Measurements from ENCODE around the gene MAGI2. TPM values are rescaled to one million over a fixed set of nuclear protein-coding genes. Genes with fewer than 3 reads are reported as not detected.

The MAGI2 gene
- total and polyA plus RNA-seq, 2 of the 13 experiments (the other 11 are each of a cell fraction or from before 2014, with no cell fraction given), result 1.5 to 3.8 TPM

- CTCF ChIA-PET (ENCODE audit: low intra/inter-chr PET ratio, low total read pairs), result no interaction called here
Observed at GRCh38 chr7:79063019-79063698, 390.3 kb downstream of the MAGI2 start.

DNA sequence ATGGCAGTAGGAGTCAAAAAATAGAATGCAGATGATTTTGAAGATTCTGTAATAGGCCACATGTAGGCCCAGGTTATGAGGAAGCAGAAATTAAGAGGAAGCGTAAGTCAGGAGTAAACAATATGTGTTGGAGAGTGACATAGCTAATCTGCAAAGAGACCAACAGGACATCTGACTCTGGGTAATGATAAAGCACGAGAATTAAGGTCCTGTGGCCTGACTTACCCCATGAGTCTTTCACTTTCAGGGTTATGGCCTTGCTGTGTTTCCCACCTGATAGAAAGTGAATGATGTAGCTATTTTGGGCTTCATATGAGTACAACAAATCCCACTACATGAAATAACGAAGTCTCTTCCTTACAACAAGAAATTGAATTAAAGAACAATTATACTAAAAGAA, 393.0 kb downstream of the MAGI2 start:
- Histone ChIP-seq H3K4me2 (ENCODE audit: low read depth, low read length) (no peak overlapping the region), H3K4me1 (ENCODE audit: insufficient read depth, low read length) (peaks cover 15% of the 10 kb centered on the region), H3K27ac (ENCODE audit: extremely low read length, insufficient read depth, low read length) (no peak overlapping the region), H2AFZ (ENCODE audit: low read length) (no peak overlapping the region), H3K79me2 (ENCODE audit: insufficient read depth, low read length) (no peaks in the 10 kb centered on the region), H3K36me3 (replicated peaks in 1 of 2; ENCODE audit: control insufficient read depth in 1 of 2, insufficient read depth in 2 of 2, low read length in 2 of 2) (no peaks in the 10 kb centered on the region), H3K4me3 (replicated peaks in 1 of 3; ENCODE audit: insufficient read depth in 1 of 3, low read depth in 2 of 3, low read length in 3 of 3) (no peak overlapping the region), H3K9me3 (ENCODE audit: low read length) (no peaks in the 10 kb centered on the region), H3K9ac (ENCODE audit: insufficient read depth, low read depth, low read length) (no peak overlapping the region), H3K27me3 (ENCODE audit: control insufficient read depth in 1 of 2, insufficient read depth in 2 of 2, low read length in 2 of 2) (no peaks in the 10 kb centered on the region), H4K20me1 (ENCODE audit: insufficient read depth, low read length) (no peaks in the 10 kb centered on the region)
- FAIRE-seq (no peak), ATAC-seq (no peak), DNase-seq (ENCODE audit: low spot score) (no peak)
- in situ Hi-C loops (cut with HindIII; ENCODE audit: extremely low pct_ligation_motif_present, low pct_unique_long_range_greater_than_20kb) (no loop called here), intact Hi-C loops (cut with micrococcal nuclease; ENCODE audit: unreplicated experiment) (no loop called here)
- no TSS peak for BruUV-seq (replicated peaks)
- 52% methylated on average over 3 of the region's 3 CpGs for WGBS (ENCODE audit: low lambda C conversion rate)
- ChIA-PET POLR2A (no interaction called here), CTCF (ENCODE audit: low intra/inter-chr PET ratio, low total read pairs) (no interaction called here)
- TF ChIP-seq MATR3 (CRISPR knock-in tag; IDR thresholded peaks at IDR 0.05), result no peak
- TF ChIP-seq ZNF674 (CRISPR knock-in tag; IDR thresholded peaks at IDR 0.05; ENCODE audit: low read depth), result no peak
- TF ChIP-seq IKZF4 (CRISPR knock-in tag; IDR thresholded peaks at IDR 0.05; ENCODE audit: borderline replicate concordance, low read depth, not compliant biosample characterization), result no peak
- TF ChIP-seq, protein P1, sequence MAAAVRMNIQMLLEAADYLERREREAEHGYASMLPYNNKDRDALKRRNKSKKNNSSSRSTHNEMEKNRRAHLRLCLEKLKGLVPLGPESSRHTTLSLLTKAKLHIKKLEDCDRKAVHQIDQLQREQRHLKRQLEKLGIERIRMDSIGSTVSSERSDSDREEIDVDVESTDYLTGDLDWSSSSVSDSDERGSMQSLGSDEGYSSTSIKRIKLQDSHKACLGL (CRISPR knock-in tag; IDR thresholded peaks at IDR 0.05), result no peak
- no peak for TF ChIP-seq KLF13 (CRISPR knock-in tag; IDR thresholded peaks at IDR 0.05)
- TF ChIP-seq GATAD2A (CRISPR knock-in tag; IDR thresholded peaks at IDR 0.05), result no peak
- no peak for TF ChIP-seq KAT7 (CRISPR knock-in tag; IDR thresholded peaks at IDR 0.05; ENCODE audit: borderline replicate concordance)
- TF ChIP-seq GPN1 (CRISPR knock-in tag; IDR thresholded peaks at IDR 0.05; ENCODE audit: borderline replicate concordance), result no peak
- no peak for TF ChIP-seq AGO2 (optimal IDR thresholded peaks at IDR 0.05; ENCODE audit: low read depth, low read length)
- TF ChIP-seq HNRNPL (IDR thresholded peaks at IDR 0.05; ENCODE audit: low read depth, low read length), result no peak
- no peak for TF ChIP-seq ZNF329 (CRISPR knock-in tag; IDR thresholded peaks at IDR 0.05; ENCODE audit: low read depth)
- no peak for TF ChIP-seq ZNF616 (CRISPR knock-in tag; IDR thresholded peaks at IDR 0.05; ENCODE audit: low read depth)
- no peak for TF ChIP-seq ZNF780A (CRISPR knock-in tag; IDR thresholded peaks at IDR 0.05)
- no peak for TF ChIP-seq TAF1 (CRISPR knock-in tag; IDR thresholded peaks at IDR 0.05)
- no peak for TF ChIP-seq PHF8 (CRISPR knock-in tag; IDR thresholded peaks at IDR 0.05)

More at GRCh38 chr7:79063019-79063698, 390.3 kb downstream of the MAGI2 start:
- Histone ChIP-seq H3K27me3 (ENCODE audit: control insufficient read depth in 1 of 2, insufficient read depth in 2 of 2, low read length in 2 of 2) (no peaks in the 10 kb centered on the region), H2AFZ (ENCODE audit: low read length) (no peak overlapping the region), H3K4me3 (replicated peaks in 1 of 3; ENCODE audit: insufficient read depth in 1 of 3, low read depth in 2 of 3, low read length in 3 of 3) (no peak overlapping the region), H3K9me3 (ENCODE audit: low read length) (no peaks in the 10 kb centered on the region), H3K4me1 (ENCODE audit: insufficient read depth, low read length) (peaks cover 8% of the 10 kb centered on the region; the same call in 1 of the 2 replicates), H3K36me3 (replicated peaks in 1 of 2; ENCODE audit: control insufficient read depth in 1 of 2, insufficient read depth in 2 of 2, low read length in 2 of 2) (no peaks in the 10 kb centered on the region), H3K4me2 (ENCODE audit: low read depth, low read length) (no peak overlapping the region), H4K20me1 (ENCODE audit: insufficient read depth, low read length) (no peaks in the 10 kb centered on the region), H3K9ac (ENCODE audit: insufficient read depth, low read depth, low read length) (no peak overlapping the region), H3K79me2 (ENCODE audit: insufficient read depth, low read length) (no peaks in the 10 kb centered on the region), H3K27ac (ENCODE audit: extremely low read length, insufficient read depth, low read length) (no peak overlapping the region)
- TF ChIP-seq SRY (CRISPR knock-in tag; IDR thresholded peaks at IDR 0.05), result no peak
- 34% methylated on average over 2 of the region's 2 CpGs for WGBS (ENCODE audit: low lambda C conversion rate)
- POLR2A ChIA-PET, result no interaction called here
- no TSS peak for BruUV-seq (replicated peaks)
- ATAC-seq (no peak), FAIRE-seq (no peak), DNase-seq (ENCODE audit: low spot score) (no peak)
- in situ Hi-C loops (cut with HindIII; ENCODE audit: extremely low pct_ligation_motif_present, low pct_unique_long_range_greater_than_20kb) (no loop called here), intact Hi-C loops (cut with micrococcal nuclease; ENCODE audit: unreplicated experiment) (no loop called here)
